ENCODE measurements around the gene CMSS1. TPM values are rescaled to one million over a fixed set of nuclear protein-coding genes. Genes with fewer than 3 reads are reported as not detected.

CMSS1 gene
- total RNA-seq, 1 experiment from 2014 or later: 35.7 TPM

Other genes with a start within 250 kb of the CMSS1 start
- not detected in 2 replicates for gene COL8A1, start 179.3 kb upstream of the CMSS1 start, total RNA-seq (2014; rRNA removed; shearing (Covaris generic))